Activated gamma-delta T cell (primary cell): ENCODE measurements around the gene ASCL5.

Experiments used
- DNase-seq: peaks from one replicate; lab custom pipeline; 2025; lab: John Stamatoyannopoulos, UW

The ASCL5 gene

GRCh38 chr1:201153474-201154388 is 26.7 kb upstream of the ASCL5 start:
- peak; percentile 60 for DNase-seq

- no peak for DNase-seq
Observed at GRCh38 chr1:201149400-201149799, 22.4 kb upstream of the ASCL5 start.

- no peak for DNase-seq
Observed at GRCh38 chr1:201147396-201148015, 20.5 kb upstream of the ASCL5 start.

GRCh38 chr1:201146626-201147390 is 19.8 kb upstream of the ASCL5 start:
- DNase-seq: no peak

GRCh38 chr1:201145816-201146215 is 18.8 kb upstream of the ASCL5 start:
- DNase-seq: no peak

GRCh38 chr1:201145132-201145531 is 18.1 kb upstream of the ASCL5 start:
- no peak for DNase-seq

GRCh38 chr1:201144701-201145100 is 17.7 kb upstream of the ASCL5 start:
- no peak for DNase-seq

GRCh38 chr1:201143726-201144635 is 17.0 kb upstream of the ASCL5 start:
- no peak for DNase-seq

GRCh38 chr1:201142849-201143725 is 16.1 kb upstream of the ASCL5 start:
- no peak for DNase-seq

- DNase-seq: no peak
Observed at GRCh38 chr1:201142011-201142848, 15.2 kb upstream of the ASCL5 start.

- DNase-seq: no peak
Observed at GRCh38 chr1:201141418-201141817, 14.4 kb upstream of the ASCL5 start.

- no peak for DNase-seq
Observed at GRCh38 chr1:201140941-201141260, 13.9 kb upstream of the ASCL5 start.

- DNase-seq: no peak
Observed at GRCh38 chr1:201140235-201140940, 13.4 kb upstream of the ASCL5 start.

- DNase-seq: no peak
Observed at GRCh38 chr1:201139756-201140155, 12.8 kb upstream of the ASCL5 start.

GRCh38 chr1:201139306-201139705 is 12.3 kb upstream of the ASCL5 start:
- DNase-seq: no peak

- DNase-seq: no peak
Observed at GRCh38 chr1:201138311-201138840, 11.4 kb upstream of the ASCL5 start.

- DNase-seq: no peak
Observed at GRCh38 chr1:201137579-201138310, 10.8 kb upstream of the ASCL5 start.

- no peak for DNase-seq
Observed at GRCh38 chr1:201137024-201137392, 10.0 kb upstream of the ASCL5 start.
